ENCODE measurements around the gene FXYD6.
"Not testable (repeated sequence)": the region's sequence is repeated elsewhere in the genome, so short reads cannot be mapped to it uniquely, and the experiment has no call there.

GRCh38 chr11:117865546-117865945 is 10.9 kb downstream of the FXYD6 start:
- not testable (repeated sequence) for TF ChIP-seq REST (IDR thresholded peaks at IDR 0.05; ENCODE audit: low read depth, low read length); NRF1 (IDR thresholded peaks at IDR 0.05; ENCODE audit: low read depth, low read length); CTCF (IDR thresholded peaks at IDR 0.05); POLR2AphosphoS5 (IDR thresholded peaks at IDR 0.05; ENCODE audit: low read depth, low read length); MXI1 (IDR thresholded peaks at IDR 0.05; ENCODE audit: low read depth, low read length); RAD21 (IDR thresholded peaks at IDR 0.05; ENCODE audit: low read length); YY1 (IDR thresholded peaks at IDR 0.05; ENCODE audit: low read depth); GABPA (IDR thresholded peaks at IDR 0.05; ENCODE audit: low read depth); MAX (IDR thresholded peaks at IDR 0.05; ENCODE audit: low read depth)
